ENCODE results near the gene TUNAR.

TUNAR gene

DNA sequence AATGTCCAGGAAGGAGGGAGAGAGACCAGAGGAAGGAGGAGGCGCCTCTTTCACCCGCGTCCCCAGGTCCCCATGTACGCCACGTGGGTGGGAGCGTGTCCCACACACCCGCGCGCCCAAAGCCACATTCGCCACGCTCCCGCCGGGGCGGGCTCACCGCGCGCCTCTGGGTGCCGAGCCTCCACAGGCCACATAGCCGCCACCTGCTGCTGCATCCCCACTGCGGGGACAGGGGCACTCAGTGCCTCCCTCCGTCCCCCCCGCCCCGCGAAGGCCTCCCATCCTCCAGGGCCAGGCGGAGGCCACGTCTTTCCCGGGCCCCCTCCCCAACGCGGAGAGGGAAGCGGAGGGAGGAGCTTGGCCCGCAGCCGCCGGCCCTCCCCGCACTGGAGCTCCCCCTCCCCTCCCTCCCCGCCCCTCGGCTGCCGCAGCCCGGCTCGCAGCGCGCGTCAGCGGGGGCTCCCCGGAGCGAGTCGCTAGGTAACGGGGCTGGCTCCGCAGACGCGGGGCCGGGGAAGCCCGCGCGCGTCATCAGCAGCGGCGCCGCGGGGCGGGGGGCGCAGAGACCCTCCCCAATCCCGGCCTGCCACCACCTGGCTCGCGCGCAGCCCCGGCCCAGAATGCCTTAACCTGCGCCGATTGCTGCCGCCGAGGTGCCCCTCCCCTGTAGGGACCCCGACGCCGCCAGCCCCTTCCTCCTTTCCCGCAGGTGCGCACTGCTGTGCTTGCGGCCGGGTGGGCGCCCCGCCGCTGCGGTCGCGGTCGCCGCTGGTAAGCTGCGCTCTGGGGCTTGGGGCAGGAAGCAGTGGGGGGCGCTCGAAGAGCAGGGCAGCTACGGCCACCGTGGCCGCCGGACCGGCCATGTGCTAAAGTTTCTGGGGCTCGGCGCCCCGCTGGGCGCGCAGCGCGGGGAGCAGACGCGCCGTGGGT lies 536 bp upstream of the TUNAR start:
- DNase-seq = no peak

- DNase-seq = no peak
Measured at GRCh38 chr14:95877633-95878032, 1.0 kb downstream of the TUNAR start.

GRCh38 chr14:95884377-95884776 lies 7.7 kb downstream of the TUNAR start:
- DNase-seq = no peak

DNA sequence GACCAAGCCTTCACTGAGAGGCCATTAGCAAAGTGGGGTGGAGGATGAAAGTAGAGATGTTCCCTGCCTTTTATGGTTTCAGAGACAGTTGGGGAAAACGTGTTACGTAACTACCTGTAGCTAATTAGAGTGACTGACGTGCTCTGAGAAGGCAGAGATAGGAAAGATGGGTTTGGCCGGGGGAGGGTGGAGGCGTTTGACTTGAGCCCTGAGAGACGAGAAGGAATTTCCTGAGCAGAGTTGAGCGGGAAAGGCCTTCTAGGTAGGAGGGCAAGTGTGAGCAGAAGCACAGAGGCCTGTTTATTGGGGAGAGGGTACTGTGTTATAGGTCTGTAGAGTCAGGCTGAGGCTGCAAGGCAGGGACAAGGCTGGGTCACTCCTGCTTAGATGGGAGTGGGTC lies 8.6 kb downstream of the TUNAR start:
- no peak for DNase-seq

- no peak for DNase-seq
Measured at GRCh38 chr14:95885866-95886265, 9.2 kb downstream of the TUNAR start.

DNA sequence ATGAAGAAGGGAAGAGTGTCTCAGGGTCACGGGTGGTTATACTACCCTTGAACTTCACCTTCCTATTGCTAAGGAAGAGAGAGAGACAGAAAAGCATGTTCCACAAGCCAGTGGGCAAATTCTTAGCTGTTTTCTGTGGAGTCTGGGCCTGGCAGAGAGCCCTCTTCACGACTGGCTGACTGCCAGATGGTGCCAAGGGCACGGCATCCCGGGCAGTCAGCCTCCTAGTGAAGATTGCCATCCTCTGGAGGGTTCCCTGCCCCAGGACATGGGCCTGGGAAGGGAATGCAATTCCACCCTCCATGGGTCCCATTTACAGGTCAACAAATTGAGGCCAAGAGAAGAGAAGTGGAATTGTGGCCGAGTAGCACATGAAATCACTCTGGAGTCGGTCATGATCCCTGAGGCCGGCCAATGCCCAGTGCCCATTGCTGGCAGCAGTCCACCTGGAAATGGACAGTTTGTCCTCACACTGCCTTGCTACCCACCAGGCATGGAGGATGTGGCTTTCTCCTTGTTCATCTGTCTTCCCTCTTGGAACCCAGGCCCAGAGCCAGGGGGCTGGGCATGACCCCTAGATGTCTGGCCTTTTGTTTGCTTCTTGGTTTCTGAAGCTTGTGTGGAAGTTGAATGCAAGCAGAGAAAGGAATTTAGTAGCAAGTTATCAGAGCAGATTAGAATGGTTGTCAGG lies 9.9 kb downstream of the TUNAR start:
- DNase-seq = no peak

DNA sequence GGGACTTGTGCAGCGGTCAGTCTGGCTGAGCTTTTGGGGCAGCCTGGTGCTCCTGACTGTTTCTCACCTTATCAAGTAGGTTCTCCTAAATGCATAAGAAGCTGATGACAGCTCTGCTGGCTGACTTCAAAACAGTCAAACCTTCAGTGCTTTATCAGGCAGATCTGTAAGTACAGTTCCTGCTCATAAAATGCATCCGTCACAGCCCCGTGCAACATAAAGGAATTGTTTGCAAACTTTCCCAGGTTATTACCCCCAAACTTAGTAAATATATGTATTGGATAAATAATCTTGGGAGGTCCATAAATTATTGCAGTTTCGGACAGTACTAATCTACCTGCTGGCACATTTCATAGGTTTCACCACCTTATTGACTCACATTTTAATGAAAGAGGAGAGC lies 10.7 kb downstream of the TUNAR start:
- DNase-seq = no peak

DNA sequence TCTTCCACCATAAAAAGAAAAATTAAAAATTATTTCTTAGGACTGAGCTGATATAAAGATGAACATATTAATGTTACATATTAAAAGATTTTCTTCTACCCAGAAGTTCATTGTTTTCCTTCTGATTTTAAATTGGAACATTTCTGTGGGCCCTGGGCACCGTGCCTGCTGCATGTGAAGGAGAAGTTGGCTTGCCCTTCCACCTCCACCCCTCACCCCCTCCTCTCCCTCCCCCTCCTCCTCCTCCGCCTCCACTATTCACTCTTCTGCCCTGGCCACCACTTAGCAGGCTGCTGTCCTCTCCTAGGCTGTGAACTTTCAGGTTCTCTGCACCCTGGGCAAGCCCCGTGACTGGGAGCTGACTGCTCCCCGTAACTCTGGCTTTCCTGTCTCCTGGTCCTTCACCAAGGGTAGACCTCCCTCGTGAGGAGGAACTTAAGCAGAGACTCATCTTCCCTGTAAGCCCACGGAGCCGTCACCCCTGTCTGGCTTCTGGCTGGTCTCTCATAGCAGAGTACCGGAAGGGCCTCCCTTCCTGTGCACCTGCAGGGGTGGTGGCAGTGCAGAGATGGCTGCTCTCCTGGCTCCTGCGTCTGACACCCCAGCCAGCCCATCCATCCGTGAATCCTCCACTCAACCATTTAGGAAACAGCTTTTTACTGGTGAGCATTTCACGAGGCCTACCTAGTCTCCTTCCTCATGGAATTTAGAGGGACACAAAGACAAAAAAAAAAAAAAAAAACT lies 12.8 kb downstream of the TUNAR start:
- DNase-seq = no peak

DNA sequence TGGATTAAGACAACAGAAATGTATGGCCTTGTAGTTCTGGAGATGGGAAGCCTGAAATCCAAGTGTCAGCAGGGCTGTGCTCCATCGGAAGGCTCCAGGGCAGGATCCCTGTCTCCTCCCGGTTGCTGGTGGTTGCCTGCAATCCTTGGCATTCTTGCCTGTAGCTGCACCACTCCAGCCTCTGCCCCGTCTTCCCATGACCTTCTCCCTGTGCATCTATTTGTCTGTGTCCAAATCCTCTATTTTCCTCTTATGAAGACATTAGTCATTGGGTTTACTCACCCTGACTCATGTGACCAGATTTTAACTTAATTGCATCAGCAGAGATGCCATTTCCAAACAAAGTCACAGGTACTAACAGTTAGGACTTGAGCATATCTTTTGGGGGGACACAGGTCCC lies 15.1 kb downstream of the TUNAR start:
- DNase-seq = no peak

GRCh38 chr14:95892142-95892541 lies 15.5 kb downstream of the TUNAR start:
- DNase-seq = no peak

- peak in 1 of 3 donors; percentile 11 for DNase-seq
Measured at GRCh38 chr14:95895720-95896119, 19.1 kb downstream of the TUNAR start.

DNA sequence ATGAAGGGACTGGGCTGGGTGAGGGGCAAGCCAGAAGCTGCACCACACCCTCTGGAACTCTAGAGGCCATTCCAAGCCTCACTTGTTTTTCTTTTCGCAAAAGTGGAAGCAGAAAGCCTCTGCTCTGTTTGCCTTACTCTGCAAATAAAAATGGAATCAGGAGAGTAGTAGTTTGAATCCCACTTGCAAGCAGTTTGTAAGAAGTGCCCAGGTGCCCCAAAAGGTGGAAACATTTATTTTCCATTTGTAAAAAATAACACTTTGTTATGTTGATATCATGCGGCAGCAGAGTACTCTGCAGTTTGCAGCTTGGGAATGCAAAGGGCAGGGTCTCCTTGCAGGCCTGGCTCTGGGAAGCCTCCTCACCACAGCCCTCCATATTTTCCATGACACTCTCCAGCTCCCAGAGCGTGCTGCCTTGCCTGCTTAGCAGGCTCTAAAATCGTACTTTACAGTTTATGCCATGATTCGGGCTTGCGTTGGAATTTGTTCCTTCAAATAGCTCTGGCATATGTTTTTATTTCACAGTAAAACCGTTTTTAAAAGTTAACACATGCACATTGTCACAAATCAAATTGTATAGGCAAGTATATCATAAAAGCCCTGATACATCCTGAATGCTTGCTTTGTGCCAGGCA lies 20.0 kb downstream of the TUNAR start:
- no peak for DNase-seq

GRCh38 chr14:95897280-95897679 lies 20.6 kb downstream of the TUNAR start:
- DNase-seq = no peak

GRCh38 chr14:95901054-95901453 lies 24.4 kb downstream of the TUNAR start:
- no peak for DNase-seq

DNA sequence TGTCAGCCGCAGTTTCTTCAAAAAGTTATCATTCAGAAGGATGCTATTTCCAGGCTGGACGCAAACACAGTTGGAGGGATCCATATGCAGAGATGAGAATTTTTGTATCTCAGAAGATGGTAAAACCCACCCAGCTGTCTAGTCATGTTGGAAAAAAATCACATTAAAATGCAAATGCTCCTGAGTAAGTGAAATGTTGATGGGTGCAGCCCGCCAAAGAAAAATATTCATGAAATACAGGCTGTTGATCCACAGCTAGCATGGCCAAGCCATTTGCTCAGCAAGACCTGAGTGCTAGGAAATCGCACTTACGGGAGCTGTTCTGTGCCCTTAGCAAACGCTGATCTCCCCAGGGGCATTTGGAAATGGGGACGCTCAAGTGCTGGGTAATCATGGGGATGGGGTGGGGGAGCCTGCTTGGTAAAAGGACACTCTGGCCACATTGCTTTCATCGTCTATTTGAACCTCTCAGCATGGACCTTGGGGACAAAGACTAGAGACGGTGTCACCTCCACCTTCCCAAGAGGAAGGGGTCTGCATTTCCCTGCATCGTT lies 25.7 kb downstream of the TUNAR start:
- no peak for DNase-seq

DNA sequence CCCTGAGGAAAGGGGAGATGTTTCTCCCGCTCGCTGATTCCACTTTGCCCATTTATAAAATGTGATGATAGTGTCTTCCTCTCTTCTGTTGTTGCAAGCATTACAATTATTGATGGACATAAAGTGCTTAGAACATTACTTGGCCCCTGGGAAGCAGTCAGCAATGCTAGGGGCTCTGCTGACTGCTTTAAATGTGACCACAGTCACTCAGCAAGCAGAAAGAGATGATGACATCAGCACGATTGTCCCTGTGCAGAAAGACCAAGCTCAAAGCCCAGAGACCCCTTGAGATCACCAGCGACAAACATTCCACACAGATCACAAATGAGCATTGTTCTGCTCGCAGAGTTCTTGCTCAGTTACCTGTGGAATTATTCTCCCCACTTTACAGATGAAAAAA lies 26.5 kb downstream of the TUNAR start:
- DNase-seq = no peak

GRCh38 chr14:95903616-95904107 lies 27.0 kb downstream of the TUNAR start:
- no peak for DNase-seq

DNA sequence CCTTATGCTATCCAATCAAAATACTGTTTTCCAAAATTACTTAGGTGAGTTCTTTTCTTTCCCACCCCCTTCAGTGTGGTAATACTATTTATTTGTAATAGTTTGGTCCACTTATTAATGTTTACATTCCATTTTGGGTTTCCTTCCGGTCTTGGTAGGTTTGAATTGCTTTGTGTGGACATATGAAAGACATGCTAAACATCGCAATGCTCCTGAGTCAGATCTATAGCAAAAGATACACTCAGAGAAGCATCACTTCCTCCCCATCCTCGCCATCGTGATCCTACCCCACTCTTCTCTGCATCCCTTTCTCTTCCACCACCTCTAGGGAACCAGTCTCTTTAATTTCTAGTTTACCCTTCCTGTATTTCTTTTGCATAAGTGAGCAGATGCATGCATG lies 30.0 kb downstream of the TUNAR start:
- no peak for DNase-seq

DNA sequence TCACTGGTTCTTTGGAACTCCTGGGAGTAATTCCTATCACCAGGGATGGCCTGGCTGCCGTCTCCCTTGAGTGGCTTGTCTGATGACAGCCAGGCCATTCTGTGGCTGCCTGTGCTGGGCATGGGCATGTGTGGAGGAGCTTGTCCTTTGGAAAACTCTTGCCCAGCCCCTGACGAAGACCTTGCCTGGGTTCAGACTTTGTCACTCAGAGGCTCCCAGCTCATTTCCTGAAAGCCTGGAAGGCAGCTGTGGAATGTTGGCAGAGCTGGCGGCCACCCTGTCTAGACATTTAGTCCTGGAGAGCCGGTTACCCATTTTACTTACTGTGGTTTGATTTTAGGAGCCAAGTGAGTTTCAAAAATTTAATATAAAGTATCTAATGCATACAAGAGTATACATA lies 34.0 kb downstream of the TUNAR start:
- no peak for DNase-seq

GRCh38 chr14:95911456-95911855 lies 34.8 kb downstream of the TUNAR start:
- no peak for DNase-seq

DNA sequence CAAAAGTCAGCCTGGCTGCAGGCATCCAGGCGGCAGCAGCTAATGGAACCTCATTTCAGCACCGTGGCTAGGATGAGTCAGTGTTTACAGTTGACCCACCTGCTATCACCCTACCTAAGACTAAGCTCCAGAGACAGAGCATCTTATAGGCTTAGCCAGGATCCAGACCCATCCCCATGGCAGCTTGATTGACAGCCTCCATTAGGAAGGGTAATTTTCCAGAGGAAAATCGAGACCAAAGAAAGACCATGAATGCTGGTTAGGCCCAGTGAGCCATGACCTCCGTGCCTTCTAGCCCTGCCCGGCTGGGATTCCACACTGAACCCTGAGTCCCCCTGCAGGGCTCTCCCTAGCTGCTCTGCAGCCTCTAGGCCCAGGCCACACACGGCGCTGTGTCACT lies 38.7 kb downstream of the TUNAR start:
- no peak for DNase-seq

DNA sequence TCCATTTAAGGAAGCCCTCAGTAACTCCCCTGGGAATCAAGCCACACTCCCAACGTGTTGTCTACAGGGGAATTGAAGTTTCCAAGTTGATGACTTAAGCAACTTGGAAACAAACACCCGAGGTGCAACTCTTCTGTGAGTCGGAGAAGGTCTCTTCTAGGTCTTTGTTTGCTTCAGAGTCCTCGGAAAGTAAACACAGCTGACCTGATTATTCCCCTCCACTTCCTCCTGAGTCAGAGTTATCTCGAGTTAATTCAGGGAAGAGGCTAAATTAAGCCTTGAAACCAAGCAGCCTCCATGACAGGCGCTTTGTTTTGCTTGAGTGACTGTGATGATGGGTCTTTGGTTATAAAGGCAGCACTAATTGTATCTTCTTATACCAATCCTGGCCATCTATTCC lies 41.8 kb downstream of the TUNAR start:
- DNase-seq = no peak
